ENCODE results near the gene HMGXB3.

Gene HMGXB3

GRCh38 chr5:150009671-150010387 lies 9.3 kb downstream of the HMGXB3 start:
- no peak for TF ChIP-seq REST (IDR thresholded peaks at IDR 0.05; ENCODE audit: insufficient replicate concordance, low read depth)
- TF ChIP-seq GABPA (IDR thresholded peaks at IDR 0.05; ENCODE audit: low read depth) = no peak
- no peak for TF ChIP-seq CTCF (IDR thresholded peaks at IDR 0.05; ENCODE audit: insufficient read depth, low read length)
- TF ChIP-seq SPI1 (IDR thresholded peaks at IDR 0.05; ENCODE audit: borderline replicate concordance, low read depth) = no peak
- TF ChIP-seq POLR2AphosphoS5 (IDR thresholded peaks at IDR 0.05; ENCODE audit: low read depth) = no peak
- no peak overlapping the region for H3K27ac ChIP-seq (replicated peaks)
- H3K4me3 ChIP-seq (replicated peaks; ENCODE audit: insufficient read depth, low read length) = no peak overlapping the region
- H3K27me3 ChIP-seq (ENCODE audit: insufficient read depth, poor library complexity, severe bottlenecking) = no peaks in the 10 kb centered on the region
- DNase-seq (ENCODE audit: low read depth in 1 of 2, low spot score in 1 of 2) = no peak

- TF ChIP-seq CTCF (IDR thresholded peaks at IDR 0.05; ENCODE audit: insufficient read depth, low read length) (no peak), POLR2AphosphoS5 (IDR thresholded peaks at IDR 0.05; ENCODE audit: low read depth) (no peak), SPI1 (IDR thresholded peaks at IDR 0.05; ENCODE audit: borderline replicate concordance, low read depth) (no peak), REST (IDR thresholded peaks at IDR 0.05; ENCODE audit: insufficient replicate concordance, low read depth) (no peak), GABPA (IDR thresholded peaks at IDR 0.05; ENCODE audit: low read depth) (no peak)
- H3K27me3 ChIP-seq (ENCODE audit: insufficient read depth, poor library complexity, severe bottlenecking) = no peaks in the 10 kb centered on the region
- H3K27ac ChIP-seq (replicated peaks) = no peak overlapping the region
- no peak for DNase-seq (ENCODE audit: low read depth in 1 of 2, low spot score in 1 of 2)
- no peak overlapping the region for H3K4me3 ChIP-seq (replicated peaks; ENCODE audit: insufficient read depth, low read length)
Measured at GRCh38 chr5:150013931-150014330, 13.4 kb downstream of the HMGXB3 start.

- Histone ChIP-seq H3K4me3 (replicated peaks; ENCODE audit: insufficient read depth, low read length) (no peak overlapping the region), H3K27me3 (ENCODE audit: insufficient read depth, poor library complexity, severe bottlenecking) (no peaks in the 10 kb centered on the region), H3K27ac (replicated peaks) (no peak overlapping the region)
- TF ChIP-seq REST (IDR thresholded peaks at IDR 0.05; ENCODE audit: insufficient replicate concordance, low read depth) = no peak
- TF ChIP-seq POLR2AphosphoS5 (IDR thresholded peaks at IDR 0.05; ENCODE audit: low read depth) = no peak
- no peak for TF ChIP-seq GABPA (IDR thresholded peaks at IDR 0.05; ENCODE audit: low read depth)
- no peak for TF ChIP-seq CTCF (IDR thresholded peaks at IDR 0.05; ENCODE audit: insufficient read depth, low read length)
- TF ChIP-seq SPI1 (IDR thresholded peaks at IDR 0.05; ENCODE audit: borderline replicate concordance, low read depth) = no peak
- DNase-seq (ENCODE audit: low read depth in 1 of 2, low spot score in 1 of 2) = no peak
Measured at GRCh38 chr5:150014456-150014855, 13.9 kb downstream of the HMGXB3 start.

Measured in HL-60 (cell line).